KMS-11 (cell line): Measurements from ENCODE around the gene METTL22.
A peak's percentile ranks its signal among the peaks of the same experiment; 100 is the strongest.

ENCODE experiments used
- H2AFZ ChIP-seq: fragments of 200-600 bp; sonication (generic); 2 replicates; pipeline ENCODE4 v1.6.1; 2016; ENCODE audit warnings: antibody characterized with exemption, mixed run types, low read depth
- H3K27ac ChIP-seq: fragments of 200-600 bp; sonication (generic); 2 replicates; pipeline ENCODE4 v1.6.1; 2016; ENCODE audit warnings: mild to moderate bottlenecking, mixed run types
- H3K27me3 ChIP-seq: fragments of 200-600 bp; sonication (generic); 2 replicates; pipeline ENCODE4 v1.6.1; 2017; ENCODE audit warnings: mild to moderate bottlenecking, low read depth, mixed run types, moderate library complexity; ENCODE audit not compliant: insufficient read depth
- H3K36me3 ChIP-seq: fragments of 200-600 bp; sonication (generic); 2 replicates; pipeline ENCODE4 v1.6.1; 2017; ENCODE audit warnings: mild to moderate bottlenecking, mixed run types; ENCODE audit not compliant: insufficient read depth
- H3K4me1 ChIP-seq: fragments of 200-600 bp; sonication (generic); 2 replicates; pipeline ENCODE4 v1.6.1; 2016; ENCODE audit warnings: mild to moderate bottlenecking, low read depth, mixed run types; ENCODE audit not compliant: poor library complexity, severe bottlenecking
- H3K4me2 ChIP-seq: fragments of 200-600 bp; sonication (generic); 2 replicates; pipeline ENCODE4 v1.7.0; 2016; ENCODE audit warnings: mild to moderate bottlenecking, mixed run types
- H3K4me3 ChIP-seq: fragments of 200-600 bp; sonication (generic); IDR thresholded peaks from 2 replicates; pipeline ENCODE4 v1.6.1; 2017; ENCODE audit warnings: low read depth, low read length, mixed read lengths; ENCODE audit not compliant: insufficient read depth
- H3K79me2 ChIP-seq: fragments of 200-600 bp; sonication (generic); 2 replicates; pipeline ENCODE4 v1.6.1; 2016; ENCODE audit warnings: low read depth, mixed run types; ENCODE audit not compliant: insufficient read depth
- H3K9ac ChIP-seq: fragments of 200-600 bp; sonication (generic); 2 replicates; pipeline ENCODE4 v1.6.1; 2016; ENCODE audit warnings: mild to moderate bottlenecking, mixed run types
- H4K20me1 ChIP-seq: fragments of 200-600 bp; sonication (generic); 2 replicates; pipeline ENCODE4 v1.6.1; 2016; ENCODE audit warnings: mild to moderate bottlenecking, mixed run types; ENCODE audit not compliant: insufficient read depth
- TF ChIP-seq, protein P1 (sequence below): fragments of 200-600 bp; sonication (generic); conservative IDR thresholded peaks from 2 replicates; pipeline ENCODE4 v1.6.1; 2017; ENCODE audit warnings: low read depth, mild to moderate bottlenecking, antibody characterized with exemption, low read length, moderate library complexity, mixed read lengths

The METTL22 gene

DNA sequence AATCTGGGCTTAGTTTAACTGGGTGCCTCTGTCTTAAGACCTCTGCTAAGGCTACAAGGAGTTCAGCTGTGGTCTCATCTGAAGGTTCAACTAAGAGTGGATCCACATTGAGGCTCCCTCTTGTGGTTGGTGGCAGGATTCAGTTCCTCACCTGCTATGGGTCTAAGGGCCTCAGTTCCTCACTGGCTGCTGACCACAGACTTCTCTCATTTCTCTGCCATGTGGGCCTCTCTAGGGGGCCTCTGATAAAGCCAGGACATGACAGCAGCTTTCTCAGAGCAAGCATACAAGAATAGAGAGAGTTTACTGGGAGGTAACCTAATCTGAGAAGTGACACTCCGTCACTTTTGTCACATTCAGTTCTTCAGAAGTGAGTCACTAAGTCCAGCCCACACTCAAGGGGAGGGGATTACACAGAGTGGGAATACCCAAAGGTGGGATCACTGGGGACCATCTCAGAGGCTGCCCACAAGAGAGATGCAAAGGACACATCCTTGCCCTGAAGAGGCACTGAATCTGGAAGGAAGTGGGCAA lies 33.8 kb downstream of the METTL22 start:
- Histone ChIP-seq H3K4me2 (peak overlapping the region; percentile 2; the same call in 1 of the 2 replicates), H3K27me3 (no peaks in the 10 kb centered on the region), H3K36me3 (no peaks in the 10 kb centered on the region), H3K27ac (no peak overlapping the region), H4K20me1 (no peaks in the 10 kb centered on the region), H3K4me3 (no peak overlapping the region), H3K79me2 (no peaks in the 10 kb centered on the region), H2AFZ (no peak overlapping the region), H3K4me1 (peaks cover 15% of the 10 kb centered on the region), H3K9ac (no peak overlapping the region)
- TF ChIP-seq, protein P1, sequence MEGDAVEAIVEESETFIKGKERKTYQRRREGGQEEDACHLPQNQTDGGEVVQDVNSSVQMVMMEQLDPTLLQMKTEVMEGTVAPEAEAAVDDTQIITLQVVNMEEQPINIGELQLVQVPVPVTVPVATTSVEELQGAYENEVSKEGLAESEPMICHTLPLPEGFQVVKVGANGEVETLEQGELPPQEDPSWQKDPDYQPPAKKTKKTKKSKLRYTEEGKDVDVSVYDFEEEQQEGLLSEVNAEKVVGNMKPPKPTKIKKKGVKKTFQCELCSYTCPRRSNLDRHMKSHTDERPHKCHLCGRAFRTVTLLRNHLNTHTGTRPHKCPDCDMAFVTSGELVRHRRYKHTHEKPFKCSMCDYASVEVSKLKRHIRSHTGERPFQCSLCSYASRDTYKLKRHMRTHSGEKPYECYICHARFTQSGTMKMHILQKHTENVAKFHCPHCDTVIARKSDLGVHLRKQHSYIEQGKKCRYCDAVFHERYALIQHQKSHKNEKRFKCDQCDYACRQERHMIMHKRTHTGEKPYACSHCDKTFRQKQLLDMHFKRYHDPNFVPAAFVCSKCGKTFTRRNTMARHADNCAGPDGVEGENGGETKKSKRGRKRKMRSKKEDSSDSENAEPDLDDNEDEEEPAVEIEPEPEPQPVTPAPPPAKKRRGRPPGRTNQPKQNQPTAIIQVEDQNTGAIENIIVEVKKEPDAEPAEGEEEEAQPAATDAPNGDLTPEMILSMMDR: peak; percentile 51

DNA sequence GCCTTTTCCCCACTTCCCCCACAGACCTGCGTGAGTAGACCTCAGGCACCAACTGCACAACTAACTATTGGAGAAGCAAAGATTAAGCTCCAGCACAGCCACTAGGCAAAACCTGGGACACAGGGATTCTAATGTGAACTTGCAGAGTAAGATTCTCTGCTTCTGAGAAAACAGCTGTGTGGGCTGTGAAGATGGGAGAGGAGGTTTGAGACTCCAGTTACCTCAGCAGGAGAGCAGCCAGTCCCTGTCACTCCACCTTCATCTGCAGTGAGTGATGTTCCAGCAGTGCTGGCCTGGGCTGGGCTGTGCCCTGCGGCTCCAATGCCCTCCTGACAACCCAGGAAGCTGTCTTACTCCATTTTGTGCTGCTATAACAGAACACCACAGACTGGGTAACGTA lies 34.9 kb downstream of the METTL22 start:
- H2AFZ ChIP-seq: no peak overlapping the region
- H3K27me3 ChIP-seq: no peaks in the 10 kb centered on the region
- no peak overlapping the region for H3K4me3 ChIP-seq
- no peak overlapping the region for H3K9ac ChIP-seq
- no peak overlapping the region for H3K4me2 ChIP-seq
- no peaks in the 10 kb centered on the region for H3K79me2 ChIP-seq
- TF ChIP-seq, protein P1: no peak
- H3K36me3 ChIP-seq: no peaks in the 10 kb centered on the region
- peaks cover 15% of the 10 kb centered on the region for H3K4me1 ChIP-seq
- H4K20me1 ChIP-seq: no peaks in the 10 kb centered on the region
- no peak overlapping the region for H3K27ac ChIP-seq

GRCh38 chr16:8660841-8661301 lies 39.4 kb downstream of the METTL22 start:
- Histone ChIP-seq H4K20me1 (no peaks in the 10 kb centered on the region), H3K4me1 (no peaks in the 10 kb centered on the region), H3K27me3 (no peaks in the 10 kb centered on the region), H3K4me2 (no peak overlapping the region), H3K79me2 (no peaks in the 10 kb centered on the region), H2AFZ (no peak overlapping the region), H3K27ac (no peak overlapping the region), H3K36me3 (no peaks in the 10 kb centered on the region), H3K9ac (no peak overlapping the region), H3K4me3 (no peak overlapping the region)
- TF ChIP-seq, protein P1: peak; percentile 50

DNA sequence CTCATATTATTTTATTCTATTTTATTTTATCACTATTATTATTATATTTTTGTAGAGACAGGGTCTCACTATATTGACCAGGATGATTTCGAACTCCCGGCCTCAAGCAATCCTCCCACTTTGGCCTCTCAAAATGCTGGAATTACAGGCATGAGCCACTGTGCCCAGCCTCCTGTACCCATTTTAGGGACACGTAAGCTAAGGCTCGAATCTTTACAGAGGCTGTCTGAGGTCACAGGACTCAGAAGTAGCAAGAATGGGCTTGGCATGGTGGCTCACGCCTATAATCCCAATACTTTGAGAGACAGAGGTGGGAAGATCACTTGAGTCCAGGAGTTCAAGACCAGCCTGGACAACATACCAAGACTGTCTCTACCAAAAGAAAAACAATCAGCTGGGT lies 40.2 kb downstream of the METTL22 start:
- H3K27ac ChIP-seq: no peak overlapping the region
- H3K4me3 ChIP-seq: no peak overlapping the region
- H3K79me2 ChIP-seq: no peaks in the 10 kb centered on the region
- no peak overlapping the region for H3K9ac ChIP-seq
- no peaks in the 10 kb centered on the region for H3K36me3 ChIP-seq
- no peaks in the 10 kb centered on the region for H3K27me3 ChIP-seq
- no peaks in the 10 kb centered on the region for H4K20me1 ChIP-seq
- no peak overlapping the region for H2AFZ ChIP-seq
- H3K4me1 ChIP-seq: no peaks in the 10 kb centered on the region
- H3K4me2 ChIP-seq: no peak overlapping the region
- TF ChIP-seq, protein P1: no peak
